ENCODE measurements around the gene RPRD2. TPM values are rescaled to one million over a fixed set of nuclear protein-coding genes. Genes with fewer than 3 reads are reported as not detected.

RPRD2 gene
- total RNA-seq, 3 donors from 2014 or later (not counting 1 experiment from before 2014, with no cell fraction given): 30.3 to 38.8 (median 34.0) TPM

DNA sequence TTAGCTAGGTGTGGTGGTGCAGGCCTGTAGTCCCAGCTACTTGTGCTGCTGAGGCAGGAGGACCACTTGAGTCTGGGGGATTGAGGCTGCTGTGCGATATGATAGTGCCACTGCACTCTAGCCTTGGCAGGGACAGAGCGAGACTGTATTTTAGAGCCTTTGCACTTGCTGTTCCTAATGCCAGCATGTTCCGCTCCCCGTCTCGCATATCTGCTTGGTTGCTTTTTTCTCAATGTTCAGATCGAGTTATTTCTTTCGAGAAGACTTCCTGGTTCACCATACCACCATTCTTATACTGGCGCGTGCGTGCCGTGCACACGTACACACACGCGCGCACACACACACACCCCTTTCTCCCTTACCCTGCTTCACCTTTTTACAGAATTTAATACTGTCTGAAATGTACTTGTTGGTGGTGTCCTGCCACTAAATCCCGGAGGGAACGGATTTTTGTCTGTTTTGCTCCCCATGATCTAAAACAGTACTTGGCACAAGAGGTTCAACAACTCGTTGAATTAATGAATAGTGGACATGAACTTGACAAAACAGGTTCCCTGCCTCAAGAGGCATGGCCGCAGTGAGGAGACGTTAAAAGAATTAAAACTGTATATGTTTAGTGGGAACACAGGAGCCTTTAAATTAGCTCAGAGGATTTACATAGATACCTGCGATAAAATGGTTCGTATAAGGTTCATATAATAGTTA, 1.1 kb upstream of the RPRD2 start:
- no peaks in the 10 kb centered on the region for H3K36me3 ChIP-seq (ENCODE audit: control insufficient read depth, insufficient read depth, low read length)
- TF ChIP-seq, protein P1, sequence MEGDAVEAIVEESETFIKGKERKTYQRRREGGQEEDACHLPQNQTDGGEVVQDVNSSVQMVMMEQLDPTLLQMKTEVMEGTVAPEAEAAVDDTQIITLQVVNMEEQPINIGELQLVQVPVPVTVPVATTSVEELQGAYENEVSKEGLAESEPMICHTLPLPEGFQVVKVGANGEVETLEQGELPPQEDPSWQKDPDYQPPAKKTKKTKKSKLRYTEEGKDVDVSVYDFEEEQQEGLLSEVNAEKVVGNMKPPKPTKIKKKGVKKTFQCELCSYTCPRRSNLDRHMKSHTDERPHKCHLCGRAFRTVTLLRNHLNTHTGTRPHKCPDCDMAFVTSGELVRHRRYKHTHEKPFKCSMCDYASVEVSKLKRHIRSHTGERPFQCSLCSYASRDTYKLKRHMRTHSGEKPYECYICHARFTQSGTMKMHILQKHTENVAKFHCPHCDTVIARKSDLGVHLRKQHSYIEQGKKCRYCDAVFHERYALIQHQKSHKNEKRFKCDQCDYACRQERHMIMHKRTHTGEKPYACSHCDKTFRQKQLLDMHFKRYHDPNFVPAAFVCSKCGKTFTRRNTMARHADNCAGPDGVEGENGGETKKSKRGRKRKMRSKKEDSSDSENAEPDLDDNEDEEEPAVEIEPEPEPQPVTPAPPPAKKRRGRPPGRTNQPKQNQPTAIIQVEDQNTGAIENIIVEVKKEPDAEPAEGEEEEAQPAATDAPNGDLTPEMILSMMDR (IDR thresholded peaks at IDR 0.05): no peak
- DNase-seq (peak in 1 of 2 donors; percentile 71), ATAC-seq (no peak)
- no peaks in the 10 kb centered on the region for H3K9me3 ChIP-seq (ENCODE audit: control insufficient read depth, insufficient read depth, low read length)
- Mint-ChIP-seq H3K36me3 (no peaks in the 10 kb centered on the region), H3K27me3 (ENCODE audit: low read depth in 2 of 2) (no peaks in the 10 kb centered on the region), H3K4me3 (peak overlapping the region; percentile 96), H3K27ac (peak overlapping the region; percentile 96 to 98), H3K9me3 (no peaks in the 10 kb centered on the region), H3K4me1 (peaks cover 35 to 38% of the 10 kb centered on the region in 2 donors)
- H3K27ac ChIP-seq (ENCODE audit: low read length): peak overlapping the region; percentile 97
- WGBS (ENCODE audit: insufficient coverage): 81% methylated on average over 22 of the region's 22 CpGs
- peak overlapping the region; percentile 72 for H3K4me3 ChIP-seq (ENCODE audit: low read length)
- no peaks in the 10 kb centered on the region for H3K27me3 ChIP-seq (ENCODE audit: control insufficient read depth, insufficient read depth, low read length)
- peaks cover 14% of the 10 kb centered on the region for H3K4me1 ChIP-seq (ENCODE audit: control insufficient read depth, insufficient read depth, low read length)
- intact Hi-C loops (cut with micrococcal nuclease): loop anchor here (1.0 to 5.0 kb wide), 2 partner anchors 42 to 199 kb away; partner anchors contain the start of gene PRPF3

DNA sequence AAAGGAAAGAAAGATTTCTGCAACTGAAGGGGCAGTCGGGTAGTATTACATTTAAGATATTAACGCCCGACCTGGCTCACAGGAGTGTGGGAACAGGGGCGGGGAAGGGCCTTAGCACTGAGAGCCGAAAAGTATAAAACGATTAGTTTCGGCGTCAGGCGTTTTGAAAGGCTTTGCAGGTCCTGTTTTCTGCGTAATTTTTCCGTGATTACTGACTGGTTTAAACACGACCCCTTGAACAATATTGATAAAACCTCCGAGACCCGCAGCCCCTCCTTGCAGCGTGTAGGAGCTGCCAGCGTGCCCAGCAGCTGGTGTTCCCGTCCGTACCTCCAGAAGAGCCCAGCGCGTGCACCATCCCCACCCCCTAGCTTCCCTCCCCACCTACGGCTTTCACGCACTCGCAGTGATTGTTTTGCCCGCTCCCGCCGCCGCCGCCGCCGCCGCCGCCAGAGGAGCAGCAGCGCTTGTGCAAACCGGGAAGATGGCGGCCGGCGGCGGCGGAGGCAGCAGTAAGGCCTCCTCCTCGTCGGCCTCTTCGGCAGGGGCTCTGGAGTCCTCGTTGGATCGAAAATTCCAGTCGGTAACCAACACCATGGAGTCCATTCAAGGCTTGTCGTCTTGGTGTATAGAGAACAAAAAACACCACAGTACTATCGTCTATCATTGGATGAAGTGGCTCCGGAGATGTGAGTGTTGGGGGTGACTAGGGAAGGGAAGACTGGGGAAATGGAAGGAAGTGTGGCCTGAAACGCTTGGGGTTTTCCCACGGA, 470 bp downstream of the RPRD2 start:
- DNase-seq (peak; percentile 71 to 85), ATAC-seq (peak; percentile 22 to 40 (median 26))
- H3K36me3 ChIP-seq (ENCODE audit: control insufficient read depth, insufficient read depth, low read length): no peaks in the 10 kb centered on the region
- H3K4me3 Mint-ChIP-seq: peak overlapping the region; percentile 96
- H3K4me1 Mint-ChIP-seq: peaks cover 35 to 38% of the 10 kb centered on the region in 2 donors
- no peaks in the 10 kb centered on the region for H3K27me3 Mint-ChIP-seq (ENCODE audit: low read depth in 2 of 2)
- TF ChIP-seq, protein P1 (IDR thresholded peaks at IDR 0.05): no peak
- H3K27me3 ChIP-seq (ENCODE audit: control insufficient read depth, insufficient read depth, low read length): no peaks in the 10 kb centered on the region
- peak overlapping the region; percentile 96 to 98 for H3K27ac Mint-ChIP-seq
- H3K4me3 ChIP-seq (ENCODE audit: low read length): peak overlapping the region; percentile 72
- H3K36me3 Mint-ChIP-seq: no peaks in the 10 kb centered on the region
- H3K9me3 Mint-ChIP-seq: no peaks in the 10 kb centered on the region
- H3K27ac ChIP-seq (ENCODE audit: low read length): peak overlapping the region; percentile 97
- H3K9me3 ChIP-seq (ENCODE audit: control insufficient read depth, insufficient read depth, low read length): no peaks in the 10 kb centered on the region
- H3K4me1 ChIP-seq (ENCODE audit: control insufficient read depth, insufficient read depth, low read length): peaks cover 14% of the 10 kb centered on the region
- intact Hi-C loops (cut with micrococcal nuclease): loop anchor here (1.0 to 5.0 kb wide), 2 partner anchors 130 to 198 kb away; no protein-coding TSS in a partner anchor
- WGBS (ENCODE audit: insufficient coverage): under 1% methylated on average over 47 of the region's 50 CpGs

DNA sequence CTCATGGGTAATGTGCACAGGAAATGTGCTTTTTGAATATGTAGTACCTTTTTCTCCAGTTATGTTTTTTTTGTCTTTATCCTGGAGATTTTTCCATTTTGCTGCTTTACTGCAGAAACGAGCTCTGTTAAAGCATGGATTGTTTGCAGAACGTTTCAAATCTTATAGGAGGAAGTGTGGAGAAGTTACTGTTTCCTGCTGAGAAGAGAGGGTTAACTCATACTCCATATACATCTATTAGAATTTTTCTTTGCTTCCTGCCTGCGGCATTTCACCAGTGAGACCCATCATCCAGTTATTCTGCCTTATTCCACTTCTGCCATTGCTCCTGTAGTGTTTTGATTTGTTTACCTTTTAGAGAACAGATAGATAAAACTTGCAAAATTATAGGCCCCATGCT, 2.0 kb downstream of the RPRD2 start:
- no peaks in the 10 kb centered on the region for H3K27me3 Mint-ChIP-seq (ENCODE audit: low read depth in 2 of 2)
- intact Hi-C loops (cut with micrococcal nuclease): no loop called here
- Histone ChIP-seq H3K9me3 (ENCODE audit: control insufficient read depth, insufficient read depth, low read length) (no peaks in the 10 kb centered on the region), H3K36me3 (ENCODE audit: control insufficient read depth, insufficient read depth, low read length) (no peaks in the 10 kb centered on the region), H3K4me1 (ENCODE audit: control insufficient read depth, insufficient read depth, low read length) (peaks cover 17% of the 10 kb centered on the region), H3K27ac (ENCODE audit: low read length) (peak overlapping the region; percentile 97), H3K27me3 (ENCODE audit: control insufficient read depth, insufficient read depth, low read length) (no peaks in the 10 kb centered on the region), H3K4me3 (ENCODE audit: low read length) (peak overlapping the region; percentile 72)
- 0% methylated on average over 1 of the region's 3 CpGs for WGBS (ENCODE audit: insufficient coverage)
- no peaks in the 10 kb centered on the region for H3K36me3 Mint-ChIP-seq
- peak overlapping the region; percentile 96 to 98 for H3K27ac Mint-ChIP-seq
- TF ChIP-seq, protein P1 (IDR thresholded peaks at IDR 0.05): no peak
- no peak for ATAC-seq
- H3K4me3 Mint-ChIP-seq: peak overlapping the region; percentile 96
- H3K9me3 Mint-ChIP-seq: no peaks in the 10 kb centered on the region
- peaks cover 39 to 42% of the 10 kb centered on the region in 2 donors for H3K4me1 Mint-ChIP-seq
- peak in 1 of 2 donors; percentile 33 for DNase-seq

All from natural killer cell (primary cell).